ENCODE data around the gene CA10.

Gene CA10

GRCh38 chr17:51765282-51766135, 393.0 kb downstream of the CA10 start:
- no peak for DNase-seq (ENCODE audit: low read depth)

DNA sequence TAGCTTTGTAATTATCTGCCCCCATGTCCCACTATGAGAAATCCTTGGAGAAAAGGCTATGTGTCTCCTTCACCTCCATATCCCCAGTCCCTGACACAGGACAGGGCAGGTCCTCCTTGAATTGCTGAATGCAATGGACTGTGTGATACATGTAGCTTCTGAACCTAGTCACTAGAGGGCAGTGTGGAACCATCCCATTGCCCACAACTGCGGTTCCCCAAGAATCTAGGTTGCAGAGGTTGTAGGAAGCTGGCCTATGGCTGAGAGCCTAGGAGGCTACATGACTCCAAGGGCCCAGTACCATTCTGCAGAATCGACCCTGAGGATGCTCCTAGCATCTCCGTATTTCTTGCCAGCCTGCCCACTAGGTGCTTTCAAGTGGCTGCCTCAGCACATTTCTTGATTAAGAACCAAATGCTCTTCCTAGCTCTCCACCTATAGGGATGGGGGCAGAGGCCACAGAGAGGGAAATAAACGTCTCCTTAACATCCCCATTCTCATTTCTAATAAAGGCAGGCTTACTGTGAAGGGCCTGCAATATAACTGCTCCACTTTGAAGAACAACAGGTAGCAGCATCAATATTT, 394.0 kb downstream of the CA10 start:
- DNase-seq (ENCODE audit: low read depth): peak; percentile 7

DNA sequence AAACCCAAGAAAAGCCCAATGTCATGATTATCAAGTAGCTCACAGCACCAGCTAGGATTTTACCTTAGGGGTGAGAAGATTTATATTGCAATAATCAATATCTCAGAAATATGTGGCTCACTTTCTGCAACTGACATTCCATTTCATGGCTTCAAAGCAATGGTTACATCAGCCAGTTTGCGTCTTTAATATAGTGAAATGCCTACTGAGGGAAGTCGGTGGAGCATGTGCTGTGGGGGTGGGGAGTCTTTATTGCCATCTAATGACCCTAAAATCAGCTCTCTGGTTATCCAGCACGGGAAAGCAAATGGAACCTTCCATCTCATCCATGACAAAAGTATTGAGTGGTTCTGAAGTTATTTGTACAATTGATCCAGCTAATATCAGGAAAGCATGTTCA, 395.5 kb downstream of the CA10 start:
- DNase-seq (ENCODE audit: low read depth): no peak

GRCh38 chr17:51761105-51761504, 397.4 kb downstream of the CA10 start:
- DNase-seq (ENCODE audit: low read depth): no peak

GRCh38 chr17:51759260-51759659, 399.3 kb downstream of the CA10 start:
- no peak for DNase-seq (ENCODE audit: low read depth)

DNA sequence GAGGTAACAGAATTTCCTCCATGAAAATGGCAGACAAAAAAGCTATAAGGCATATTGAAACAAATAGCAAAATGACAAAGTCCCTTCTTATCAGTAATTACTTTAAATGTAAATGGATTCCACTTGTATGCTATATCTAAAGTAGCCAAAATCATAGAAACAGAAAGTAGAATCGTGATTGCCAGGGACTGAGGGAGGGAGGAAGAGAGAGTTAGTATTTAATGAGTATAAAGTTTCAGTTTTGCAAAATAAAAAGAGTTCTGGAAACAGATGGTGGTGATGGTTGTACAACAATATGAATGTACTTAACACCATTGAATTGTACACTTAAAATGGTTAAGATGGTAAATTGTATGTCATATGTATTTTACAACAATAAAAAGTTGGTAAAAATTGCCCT, 407.4 kb downstream of the CA10 start:
- no peak for DNase-seq (ENCODE audit: low read depth)

GRCh38 chr17:51748749-51749604, 409.5 kb downstream of the CA10 start:
- DNase-seq (ENCODE audit: low read depth): no peak

DNA sequence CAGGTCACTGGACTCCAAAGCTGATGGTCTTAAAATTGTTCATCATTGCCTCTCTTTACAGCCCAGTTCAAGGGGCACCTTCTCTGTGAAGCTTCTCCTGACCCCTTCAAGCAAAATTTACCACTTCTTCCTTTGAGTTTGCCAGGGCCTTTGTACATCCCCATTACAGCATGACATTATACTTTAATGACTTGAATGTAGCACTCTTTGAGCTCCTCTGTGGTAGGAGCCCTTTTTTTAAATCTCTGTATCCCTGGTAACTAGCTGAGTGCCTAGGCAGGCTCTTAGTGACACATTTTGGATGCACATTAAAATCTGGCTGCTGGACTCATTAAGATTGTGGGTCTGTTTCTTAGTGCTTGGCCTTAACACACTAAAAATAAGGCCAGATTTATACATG, 412.1 kb downstream of the CA10 start:
- no peak for DNase-seq (ENCODE audit: low read depth)

- DNase-seq (ENCODE audit: low read depth): no peak
Observed at GRCh38 chr17:51745993-51746392, 412.5 kb downstream of the CA10 start.

GRCh38 chr17:51743477-51743876, 415.0 kb downstream of the CA10 start:
- DNase-seq (ENCODE audit: low read depth): no peak

DNA sequence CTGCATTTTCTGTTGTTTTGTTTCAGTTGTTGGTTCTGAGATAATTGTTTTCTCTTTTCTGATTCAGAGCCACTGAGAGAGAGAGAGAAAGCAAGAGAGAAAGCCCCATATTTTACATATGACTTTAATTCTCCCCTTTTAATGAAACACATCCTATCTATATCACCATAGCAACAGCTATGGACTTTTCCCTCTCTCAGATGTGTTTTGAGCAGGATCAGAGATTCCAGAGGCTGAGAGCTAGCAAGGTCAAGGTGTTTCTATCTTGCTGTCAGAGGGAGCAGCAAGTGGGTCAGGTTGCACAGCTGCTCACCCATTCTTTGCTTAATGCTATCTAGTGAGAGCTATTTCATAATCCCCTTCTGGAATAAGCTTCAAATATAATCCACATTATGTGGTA, 415.9 kb downstream of the CA10 start:
- no peak for DNase-seq (ENCODE audit: low read depth)

DNA sequence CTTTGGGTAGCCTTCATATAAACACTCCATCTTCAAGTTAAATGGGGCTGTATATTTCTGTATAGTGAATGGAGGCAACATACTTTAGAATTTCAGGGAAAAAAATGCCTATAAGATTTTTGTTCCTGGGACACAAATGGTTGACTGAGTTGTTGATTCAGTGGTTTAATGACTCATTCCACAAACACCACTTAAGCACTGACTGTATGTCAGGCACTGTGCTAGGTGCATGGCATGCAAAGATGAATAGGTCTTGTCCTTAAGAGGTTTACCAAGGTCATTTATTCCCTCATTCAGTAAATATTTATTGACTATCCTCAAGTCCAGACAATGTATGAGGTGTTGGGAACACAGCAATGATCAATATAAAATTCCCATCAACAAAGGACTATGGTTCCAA, 417.1 kb downstream of the CA10 start:
- DNase-seq (ENCODE audit: low read depth): no peak

DNA sequence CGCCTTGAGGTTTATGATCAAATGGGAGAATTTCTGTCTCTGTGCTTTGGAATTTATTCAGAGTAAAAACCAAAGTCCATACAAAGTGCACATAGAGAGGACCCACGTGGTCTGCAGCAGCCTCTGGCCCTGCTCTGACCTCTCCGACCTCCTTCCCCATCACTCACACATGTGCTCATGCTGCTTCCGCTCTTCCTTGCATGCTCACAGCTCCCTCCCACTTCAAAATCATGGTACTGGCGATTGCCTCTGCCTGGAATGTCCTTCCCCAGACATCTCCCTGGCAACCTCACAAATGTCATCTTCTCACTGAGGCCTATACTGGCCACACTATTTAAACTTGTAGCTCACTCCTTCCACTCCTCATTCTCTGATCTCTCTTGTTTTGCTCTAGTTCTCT, 418.0 kb downstream of the CA10 start:
- no peak for DNase-seq (ENCODE audit: low read depth)

GRCh38 chr17:51739245-51739886, 419.1 kb downstream of the CA10 start:
- no peak for DNase-seq (ENCODE audit: low read depth)

DNA sequence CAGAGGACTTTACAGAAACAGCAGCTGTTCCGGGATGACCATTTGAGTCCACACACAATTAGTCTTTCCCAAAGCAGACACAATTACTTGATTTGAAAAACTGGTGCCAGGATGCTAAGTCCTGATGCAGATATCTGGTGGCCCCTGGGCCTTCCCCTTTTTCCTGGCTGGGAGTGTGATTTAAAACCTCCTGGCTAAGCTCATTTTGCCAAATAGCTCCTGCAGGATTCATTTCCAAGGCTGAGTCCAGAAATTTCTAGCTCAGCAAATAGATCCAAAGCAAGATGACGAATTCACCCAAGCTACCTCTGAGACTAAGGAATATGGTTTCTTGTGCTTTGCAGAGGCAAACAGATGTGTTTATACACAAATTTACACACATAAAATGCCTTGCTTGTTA, 422.2 kb downstream of the CA10 start:
- no peak for DNase-seq (ENCODE audit: low read depth)

DNA sequence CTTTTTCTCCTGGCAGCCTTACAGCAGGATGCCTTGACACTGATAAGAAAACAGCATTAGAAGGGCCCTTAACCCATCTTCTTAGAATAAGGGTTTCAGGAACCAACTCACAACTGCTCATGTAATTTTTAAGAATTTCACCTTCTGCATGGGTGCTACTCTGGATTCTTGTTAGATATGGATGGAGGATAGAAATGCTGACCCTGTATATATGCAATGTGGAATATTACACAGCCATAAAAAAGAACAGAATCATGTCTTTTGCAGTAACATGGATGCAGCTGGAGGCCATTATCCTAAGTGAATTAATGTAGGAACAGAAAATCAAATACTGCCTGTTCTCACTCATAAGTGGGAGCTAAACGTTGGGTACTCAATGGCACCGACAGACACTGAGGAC, 423.5 kb downstream of the CA10 start:
- DNase-seq (ENCODE audit: low read depth): no peak

- DNase-seq (ENCODE audit: low read depth): no peak
Observed at GRCh38 chr17:51734462-51734861, 424.1 kb downstream of the CA10 start.

DNA sequence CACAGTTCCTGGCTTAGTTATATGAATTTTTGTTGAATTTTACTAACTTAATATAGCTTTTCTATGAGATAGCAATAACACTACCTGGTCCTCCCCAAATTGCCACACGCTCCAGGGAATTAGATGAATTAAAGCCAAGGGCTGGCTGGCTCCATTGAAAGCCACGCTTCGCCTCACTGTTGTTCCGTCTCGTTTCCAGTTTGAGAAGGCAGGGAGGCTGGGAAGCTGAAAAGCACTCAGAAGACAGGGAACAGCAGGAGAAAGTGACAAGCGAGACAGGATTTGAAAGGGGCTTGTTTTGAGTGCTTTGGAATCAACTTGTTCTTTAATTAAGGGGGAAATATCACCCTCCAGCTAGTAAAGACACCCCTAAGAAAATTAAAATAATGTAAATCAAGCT, 425.3 kb downstream of the CA10 start:
- no peak for DNase-seq (ENCODE audit: low read depth)

- no peak for DNase-seq (ENCODE audit: low read depth)
Observed at GRCh38 chr17:51731941-51732722, 426.4 kb downstream of the CA10 start.

GRCh38 chr17:51730303-51731050, 428.0 kb downstream of the CA10 start:
- DNase-seq (ENCODE audit: low read depth): no peak

- DNase-seq (ENCODE audit: low read depth): no peak
Observed at GRCh38 chr17:51725185-51725584, 433.3 kb downstream of the CA10 start.
